Measurements from ENCODE around the gene TM4SF5. TPM values are rescaled to one million over a fixed set of nuclear protein-coding genes. Genes with fewer than 3 reads are reported as not detected.

The TM4SF5 gene
- total and polyA plus RNA-seq, 5 donors, result not detected

GRCh38 chr17:4739122-4740024 lies 32.3 kb upstream of the TM4SF5 start, which contains the start of the genes CXCL16 and ZMYND15:
CXCL16 (minus strand) TSS chr17:4739928; CDS start chr17:4739339, 589 bp downstream.
ZMYND15 (plus strand) TSS chr17:4739833; CDS start chr17:4740549, 716 bp downstream.
- no peak within 1 kb of the TSS for H3K27ac ChIP-seq (ENCODE audit: low read length)
- no peaks in the 10 kb centered on the region for H3K27me3 ChIP-seq (ENCODE audit: control insufficient read depth, insufficient read depth)
- DNase-seq, result peak; percentile 50 to 87 (median 84)
- ATAC-seq, result peak; percentile 61 to 68
- H3K4me1 ChIP-seq (ENCODE audit: control insufficient read depth, insufficient read depth, low read length), result peaks cover 4% of the 10 kb centered on the region
- no peaks in the 10 kb centered on the region for H3K9me3 ChIP-seq (ENCODE audit: control insufficient read depth, low read length)
- H3K4me3 ChIP-seq (ENCODE audit: low read length), result peak within 1 kb of the TSS; percentile 86
- WGBS, result under 1% methylated on average over 100 of the region's 100 CpGs
- intact Hi-C loops (cut with DNase I), result loop anchor here in 1 of 4 donors (10.0 kb wide), 1 partner anchor 155 kb away; the partner anchor contains the start of gene C17orf107

GRCh38 chr17:4740025-4740351 lies 31.7 kb upstream of the TM4SF5 start:
- no peak for ATAC-seq

GRCh38 chr17:4740584-4740983 lies 31.1 kb upstream of the TM4SF5 start:
- no peak for ATAC-seq
- H3K4me3 ChIP-seq (ENCODE audit: low read length), result no peak overlapping the region
- intact Hi-C loops (cut with DNase I), result no loop called here

More at GRCh38 chr17:4740025-4740351, 31.7 kb upstream of the TM4SF5 start:
- peak overlapping the region; percentile 86 for H3K4me3 ChIP-seq (ENCODE audit: low read length)
- 12% methylated on average over 13 of the region's 13 CpGs for WGBS
- DNase-seq, result no peak
- peaks cover 4% of the 10 kb centered on the region for H3K4me1 ChIP-seq (ENCODE audit: control insufficient read depth, insufficient read depth, low read length)
- H3K27ac ChIP-seq (ENCODE audit: low read length), result no peak overlapping the region
- no peaks in the 10 kb centered on the region for H3K27me3 ChIP-seq (ENCODE audit: control insufficient read depth, insufficient read depth)
- intact Hi-C loops (cut with DNase I), result no loop called here
- no peaks in the 10 kb centered on the region for H3K9me3 ChIP-seq (ENCODE audit: control insufficient read depth, low read length)

GRCh38 chr17:4741544-4741943 lies 30.1 kb upstream of the TM4SF5 start:
- no peaks in the 10 kb centered on the region for H3K9me3 ChIP-seq (ENCODE audit: control insufficient read depth, low read length)
- DNase-seq (no peak), ATAC-seq (no peak)
- no peaks in the 10 kb centered on the region for H3K27me3 ChIP-seq (ENCODE audit: control insufficient read depth, insufficient read depth)
- 93% methylated on average over 8 of the region's 8 CpGs for WGBS
- H3K4me1 ChIP-seq (ENCODE audit: control insufficient read depth, insufficient read depth, low read length), result peaks cover 7% of the 10 kb centered on the region
- no peak overlapping the region for H3K27ac ChIP-seq (ENCODE audit: low read length)
- H3K4me3 ChIP-seq (ENCODE audit: low read length), result no peak overlapping the region
- intact Hi-C loops (cut with DNase I), result no loop called here

More at GRCh38 chr17:4740584-4740983, 31.1 kb upstream of the TM4SF5 start:
- H3K4me1 ChIP-seq (ENCODE audit: control insufficient read depth, insufficient read depth, low read length), result peaks cover 7% of the 10 kb centered on the region
- H3K27ac ChIP-seq (ENCODE audit: low read length), result no peak overlapping the region
- 96% methylated on average over 8 of the region's 8 CpGs for WGBS
- no peaks in the 10 kb centered on the region for H3K9me3 ChIP-seq (ENCODE audit: control insufficient read depth, low read length)
- no peak for DNase-seq
- H3K27me3 ChIP-seq (ENCODE audit: control insufficient read depth, insufficient read depth), result no peaks in the 10 kb centered on the region

- Histone ChIP-seq H3K27ac (ENCODE audit: low read length) (no peak overlapping the region), H3K4me3 (ENCODE audit: low read length) (no peak overlapping the region), H3K27me3 (ENCODE audit: control insufficient read depth, insufficient read depth) (no peaks in the 10 kb centered on the region), H3K4me1 (ENCODE audit: control insufficient read depth, insufficient read depth, low read length) (peaks cover 7% of the 10 kb centered on the region), H3K9me3 (ENCODE audit: control insufficient read depth, low read length) (no peaks in the 10 kb centered on the region)
- no peak for DNase-seq
- intact Hi-C loops (cut with DNase I), result no loop called here
- 93% methylated on average over 9 of the region's 9 CpGs for WGBS
- no peak for ATAC-seq
Measured at GRCh38 chr17:4742133-4742532, 29.6 kb upstream of the TM4SF5 start.

- peaks cover 7% of the 10 kb centered on the region for H3K4me1 ChIP-seq (ENCODE audit: control insufficient read depth, insufficient read depth, low read length)
- 69% methylated on average over 10 of the region's 10 CpGs for WGBS
- no peak for ATAC-seq
Measured at GRCh38 chr17:4742629-4743028, 29.1 kb upstream of the TM4SF5 start.

GRCh38 chr17:4743216-4743615 lies 28.5 kb upstream of the TM4SF5 start:
- Histone ChIP-seq H3K27ac (ENCODE audit: low read length) (no peak overlapping the region), H3K27me3 (ENCODE audit: control insufficient read depth, insufficient read depth) (no peaks in the 10 kb centered on the region), H3K9me3 (ENCODE audit: control insufficient read depth, low read length) (no peaks in the 10 kb centered on the region), H3K4me1 (ENCODE audit: control insufficient read depth, insufficient read depth, low read length) (peaks cover 7% of the 10 kb centered on the region), H3K4me3 (ENCODE audit: low read length) (no peak overlapping the region)
- DNase-seq (no peak), ATAC-seq (no peak)
- WGBS, result 92% methylated on average over 8 of the region's 8 CpGs
- intact Hi-C loops (cut with DNase I), result no loop called here

More at GRCh38 chr17:4742629-4743028, 29.1 kb upstream of the TM4SF5 start:
- H3K27me3 ChIP-seq (ENCODE audit: control insufficient read depth, insufficient read depth), result no peaks in the 10 kb centered on the region
- no peak for DNase-seq
- intact Hi-C loops (cut with DNase I), result no loop called here
- no peaks in the 10 kb centered on the region for H3K9me3 ChIP-seq (ENCODE audit: control insufficient read depth, low read length)
- H3K27ac ChIP-seq (ENCODE audit: low read length), result no peak overlapping the region
- H3K4me3 ChIP-seq (ENCODE audit: low read length), result no peak overlapping the region

- intact Hi-C loops (cut with DNase I), result no loop called here
- H3K4me3 ChIP-seq (ENCODE audit: low read length), result no peak overlapping the region
- no peaks in the 10 kb centered on the region for H3K9me3 ChIP-seq (ENCODE audit: control insufficient read depth, low read length)
- H3K27ac ChIP-seq (ENCODE audit: low read length), result no peak overlapping the region
- peaks cover 5% of the 10 kb centered on the region for H3K4me1 ChIP-seq (ENCODE audit: control insufficient read depth, insufficient read depth, low read length)
- H3K27me3 ChIP-seq (ENCODE audit: control insufficient read depth, insufficient read depth), result no peaks in the 10 kb centered on the region
- DNase-seq, result no peak
- ATAC-seq, result no peak
- WGBS, result 89% methylated on average over 9 of the region's 9 CpGs
Measured at GRCh38 chr17:4743898-4744297, 27.8 kb upstream of the TM4SF5 start.

GRCh38 chr17:4744999-4745969 lies 26.4 kb upstream of the TM4SF5 start:
- DNase-seq (peak in 1 of 3 donors; percentile 62), ATAC-seq (peak; percentile 18 to 35)
- 15% methylated on average over 51 of the region's 51 CpGs for WGBS
- intact Hi-C loops (cut with DNase I), result no loop called here
- H3K4me1 ChIP-seq (ENCODE audit: control insufficient read depth, insufficient read depth, low read length), result peaks cover 2% of the 10 kb centered on the region
- no peaks in the 10 kb centered on the region for H3K9me3 ChIP-seq (ENCODE audit: control insufficient read depth, low read length)
- H3K27me3 ChIP-seq (ENCODE audit: control insufficient read depth, insufficient read depth), result no peaks in the 10 kb centered on the region
- no peak overlapping the region for H3K27ac ChIP-seq (ENCODE audit: low read length)
- no peak overlapping the region for H3K4me3 ChIP-seq (ENCODE audit: low read length)

GRCh38 chr17:4747847-4748246 lies 23.8 kb upstream of the TM4SF5 start:
- Histone ChIP-seq H3K9me3 (ENCODE audit: control insufficient read depth, low read length) (no peaks in the 10 kb centered on the region), H3K4me1 (ENCODE audit: control insufficient read depth, insufficient read depth, low read length) (peaks cover 2% of the 10 kb centered on the region), H3K4me3 (ENCODE audit: low read length) (no peak overlapping the region), H3K27me3 (ENCODE audit: control insufficient read depth, insufficient read depth) (no peaks in the 10 kb centered on the region), H3K27ac (ENCODE audit: low read length) (no peak overlapping the region)
- intact Hi-C loops (cut with DNase I), result no loop called here
- ATAC-seq, result peak; percentile 48 to 49
- DNase-seq, result no peak
- 18% methylated on average over 5 of the region's 5 CpGs for WGBS

Data from right cardiac atrium (tissue), 5 donors.